Activated CD4-positive, alpha-beta T cell treated with anti-CD3 and anti-CD28 coated beads for 36 hours (primary cell): ENCODE data around the gene NMRAL1. TPM values are rescaled to one million over a fixed set of nuclear protein-coding genes. Genes with fewer than 3 reads are reported as not detected.

Experiments
- ATAC-seq: fragments of 200-7000 bp; cut with Tn5 transposase; one replicate; pipeline ENCODE4 v1.10.0; 2021; ENCODE audit warnings: mild to moderate bottlenecking, moderate library complexity
- CTCF ChIA-PET: fragments of 350-600 bp; sonication (Branson Sonifier 250); formaldehyde crosslinking; loops from one replicate; lab custom pipeline; 2021; ENCODE audit warnings: antibody characterized with exemption; lab: Charles Lee
- POLR2A ChIA-PET: fragments of 350-600 bp; sonication (Branson Sonifier 250); formaldehyde crosslinking; loops from one replicate; lab custom pipeline; 2021; ENCODE audit warnings: antibody characterized with exemption, inconsistent platforms; lab: Charles Lee
- DNase-seq: peaks from one replicate; pipeline ENCODE4 v3.0.0-alpha.2; 2020
- H3K27ac Mint-ChIP-seq: one replicate; pipeline ENCODE4 v1.8.0; 2021; ENCODE audit warnings: mixed read lengths
- H3K27me3 Mint-ChIP-seq: one replicate; pipeline ENCODE4 v1.8.0; 2021; ENCODE audit warnings: mixed read lengths
- H3K36me3 Mint-ChIP-seq: one replicate; pipeline ENCODE4 v1.8.0; 2021; ENCODE audit warnings: low read depth, mixed read lengths
- H3K4me1 Mint-ChIP-seq: one replicate; pipeline ENCODE4 v1.8.0; 2021; ENCODE audit warnings: mixed read lengths
- H3K4me3 Mint-ChIP-seq: one replicate; pipeline ENCODE4 v1.8.0; 2021; ENCODE audit warnings: mild to moderate bottlenecking, moderate library complexity, mixed read lengths
- H3K9me3 Mint-ChIP-seq: one replicate; pipeline ENCODE4 v1.8.0; 2021; ENCODE audit warnings: low read depth, mixed read lengths
- intact Hi-C, 2 experiments: fragments of 100-400 bp; cut with DNase I in 1 of 2; cut with micrococcal nuclease in 1 of 2; formaldehyde crosslinking; loops; one replicate each; pipeline versions ENCODE4 v1.14.2 to v1.15.1; 2022 to 2024; cut with DNase I, micrococcal nuclease
- total RNA-seq, 2 experiments: library from RNA; stranded (reverse); gene quantifications; one replicate each; pipeline ENCODE4 v1.2.3, GENCODE V29; 2021

The NMRAL1 gene
- total RNA-seq, 2 experiments from 2014 or later: 27.1 to 29.5 TPM

DNA sequence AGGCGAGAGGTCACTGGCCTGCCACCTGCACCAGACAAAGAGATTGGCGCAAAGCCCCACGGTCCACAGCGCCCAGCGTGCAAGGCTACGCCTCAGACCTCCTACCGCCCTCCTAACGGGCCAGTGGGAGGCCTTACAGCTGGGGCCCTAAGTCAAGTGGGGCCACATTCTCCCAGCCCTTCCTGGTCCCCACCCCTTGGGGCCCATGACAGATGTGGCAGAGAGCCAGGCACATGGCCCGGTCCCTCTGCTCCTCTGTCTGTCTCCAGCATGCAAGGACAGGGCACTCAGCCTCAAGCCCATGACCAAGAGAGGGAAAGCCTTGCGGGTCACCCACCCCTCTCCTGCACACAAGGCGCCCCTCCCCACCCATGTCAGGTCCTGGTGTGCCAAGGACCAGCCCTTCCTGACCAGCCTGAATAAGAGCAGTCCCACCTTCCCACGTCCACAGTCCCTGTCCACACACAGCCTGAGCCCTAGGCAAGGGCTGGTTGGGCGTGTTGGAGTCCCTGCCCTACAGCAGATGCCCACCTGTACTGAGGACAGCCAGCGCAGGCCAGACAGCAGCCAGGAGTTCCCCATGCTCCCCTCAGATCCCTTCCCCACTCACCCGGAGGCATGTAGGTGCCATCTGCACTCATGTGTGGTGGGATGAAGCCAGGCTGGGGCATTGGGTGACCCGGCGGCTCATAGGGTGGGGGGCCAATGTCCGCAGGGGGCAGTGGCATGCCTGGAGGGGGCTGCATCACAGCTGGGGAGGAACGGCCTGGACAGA is 38.8 kb upstream of the NMRAL1 start:
- H3K27me3 Mint-ChIP-seq: no peaks in the 10 kb centered on the region
- H3K27ac Mint-ChIP-seq: peak overlapping the region; percentile 40
- no peak overlapping the region for H3K4me3 Mint-ChIP-seq
- POLR2A ChIA-PET: no interaction called here
- intact Hi-C loops: no loop called here
- DNase-seq: no peak
- no peaks in the 10 kb centered on the region for H3K9me3 Mint-ChIP-seq
- peaks cover 35% of the 10 kb centered on the region for H3K36me3 Mint-ChIP-seq
- CTCF ChIA-PET: interaction anchor here (0.6 to 3.5 kb wide), 3 partner anchors 7 to 243 kb away, joined by 3 to 19 read pairs (median 11); no protein-coding TSS in a partner anchor
- no peak for ATAC-seq
- peaks cover 39% of the 10 kb centered on the region for H3K4me1 Mint-ChIP-seq

DNA sequence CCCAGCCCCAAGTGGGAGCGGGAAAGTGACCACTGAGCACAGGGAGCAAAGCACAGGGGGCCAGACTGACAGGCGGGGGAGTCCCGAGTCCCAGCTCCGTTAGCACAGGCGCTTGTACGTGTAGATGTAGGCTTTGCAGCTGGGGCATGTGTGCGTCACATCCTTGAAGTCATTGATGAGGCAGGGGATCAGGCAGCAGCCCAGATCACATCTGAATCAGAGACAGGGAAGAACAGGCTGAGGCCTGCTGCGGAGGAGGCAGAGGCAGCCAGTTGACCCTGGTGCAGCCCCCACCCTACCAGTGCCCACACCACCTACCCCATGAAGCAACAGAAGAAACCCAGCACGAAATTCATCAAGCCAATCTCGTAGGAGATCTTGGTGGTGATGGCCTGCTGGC is 38.0 kb upstream of the NMRAL1 start:
- no peak overlapping the region for H3K4me3 Mint-ChIP-seq
- no peaks in the 10 kb centered on the region for H3K9me3 Mint-ChIP-seq
- peaks cover 41% of the 10 kb centered on the region for H3K4me1 Mint-ChIP-seq
- peaks cover 43% of the 10 kb centered on the region for H3K36me3 Mint-ChIP-seq
- POLR2A ChIA-PET: no interaction called here
- H3K27me3 Mint-ChIP-seq: no peaks in the 10 kb centered on the region
- CTCF ChIA-PET: interaction anchor here (1.4 kb wide), 1 partner anchor 49 kb away, joined by 5 read pairs; no protein-coding TSS in a partner anchor
- H3K27ac Mint-ChIP-seq: no peak overlapping the region
- no peak for ATAC-seq
- intact Hi-C loops: no loop called here
- no peak for DNase-seq

DNA sequence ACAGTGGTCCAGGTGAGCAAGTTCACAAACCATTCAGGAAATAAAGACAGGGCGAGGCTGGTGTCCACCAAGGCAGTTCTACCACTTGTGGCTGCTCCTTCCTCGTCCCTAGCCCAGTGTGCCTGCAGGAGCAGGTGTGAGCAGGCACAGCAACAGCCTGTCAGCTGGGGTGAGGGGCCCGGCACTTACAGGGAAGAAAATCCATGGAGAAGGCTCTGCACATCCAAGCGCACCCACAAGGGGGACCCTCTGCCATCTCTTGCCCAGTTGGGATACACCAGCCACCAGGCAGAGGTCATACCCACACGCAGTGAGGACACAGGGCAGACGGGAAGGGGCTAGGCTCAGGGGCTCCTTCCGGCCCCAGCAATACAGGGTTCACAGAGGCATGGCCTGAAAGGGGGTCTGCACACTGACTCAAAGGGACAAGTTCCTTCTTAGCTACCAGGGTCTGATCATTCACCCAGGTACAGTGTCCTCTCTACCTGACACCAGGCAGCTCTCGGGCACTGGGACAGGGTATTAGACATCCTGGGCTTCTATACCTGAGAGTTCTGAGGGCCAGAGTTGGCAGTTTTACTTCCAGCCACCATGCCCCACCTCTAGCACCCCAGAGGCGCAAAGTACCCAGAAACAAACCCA is 37.1 kb upstream of the NMRAL1 start:
- Mint-ChIP-seq H3K27me3 (no peaks in the 10 kb centered on the region), H3K4me1 (peaks cover 41% of the 10 kb centered on the region), H3K27ac (no peak overlapping the region), H3K9me3 (no peaks in the 10 kb centered on the region), H3K36me3 (peaks cover 50% of the 10 kb centered on the region), H3K4me3 (no peak overlapping the region)
- POLR2A ChIA-PET: no interaction called here
- intact Hi-C loops: no loop called here
- CTCF ChIA-PET: interaction anchor here (0.5 to 1.4 kb wide), 3 partner anchors 23 to 95 kb away, joined by 3 to 5 read pairs (median 4); no protein-coding TSS in a partner anchor
- ATAC-seq (peak; percentile 25), DNase-seq (peak; percentile 52)

DNA sequence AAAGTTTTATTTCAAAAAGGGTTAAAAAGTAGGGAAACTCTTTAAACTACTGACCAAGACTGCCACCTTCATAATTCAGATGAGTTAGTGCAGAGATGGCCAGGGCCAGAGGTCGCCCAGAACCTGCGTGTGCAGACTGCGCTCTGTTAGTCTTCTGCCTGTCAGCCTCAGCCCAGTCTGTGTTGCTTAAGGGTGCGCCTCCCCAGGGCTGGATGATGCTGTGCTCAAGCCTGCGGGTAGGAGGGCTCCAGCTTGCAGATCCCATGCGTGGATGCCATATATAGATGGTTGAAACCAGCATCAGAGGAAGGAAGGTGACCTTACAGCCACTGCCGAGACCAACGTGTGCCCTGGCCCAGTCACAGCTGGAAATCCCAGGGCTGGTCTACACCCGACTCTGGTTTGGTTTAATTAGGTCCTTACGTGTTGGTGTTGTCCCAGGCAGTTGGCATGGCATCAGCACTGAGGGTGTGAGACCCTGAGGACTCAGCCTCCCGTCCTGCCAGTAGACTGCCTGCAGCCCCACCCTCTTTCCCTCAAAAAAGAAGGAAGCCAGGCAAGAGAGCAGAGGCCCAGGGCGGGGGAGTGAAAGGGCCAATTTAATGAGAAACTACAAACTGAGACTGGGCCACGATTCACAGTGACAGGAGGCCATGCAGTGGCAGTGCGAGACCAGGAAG is 36.5 kb upstream of the NMRAL1 start:
- ChIA-PET CTCF (interaction anchor here (0.6 to 1.5 kb wide), 4 partner anchors 10 to 74 kb away, joined by 3 to 10 read pairs (median 6); no protein-coding TSS in a partner anchor), POLR2A (no interaction called here)
- ATAC-seq (no peak), DNase-seq (no peak)
- Mint-ChIP-seq H3K4me1 (peaks cover 44% of the 10 kb centered on the region), H3K36me3 (peaks cover 56% of the 10 kb centered on the region), H3K27ac (no peak overlapping the region), H3K4me3 (no peak overlapping the region), H3K27me3 (no peaks in the 10 kb centered on the region), H3K9me3 (no peaks in the 10 kb centered on the region)
- intact Hi-C loops: no loop called here

DNA sequence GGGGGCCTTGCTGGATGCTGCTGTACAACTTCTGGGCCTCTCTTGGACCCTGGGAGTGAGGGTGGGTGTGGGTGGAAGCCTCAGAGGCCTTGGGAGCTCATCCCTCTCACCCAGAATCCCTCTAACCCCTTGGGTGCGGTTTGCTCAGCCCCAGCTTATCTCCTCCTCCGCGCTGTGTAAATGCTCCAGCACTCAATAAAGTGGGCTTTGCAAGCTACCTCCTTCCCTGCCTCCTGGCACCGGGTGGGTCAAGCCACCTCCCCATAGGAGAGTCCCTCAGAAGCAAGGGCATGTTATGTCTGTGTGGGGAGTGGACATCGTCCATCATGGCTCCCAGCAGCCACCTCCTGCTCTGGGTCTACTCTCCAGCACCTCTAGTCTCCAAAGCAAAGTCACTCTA is 35.7 kb upstream of the NMRAL1 start:
- ChIA-PET POLR2A (interaction anchor here (0.7 kb wide), 1 partner anchor 292 kb away, joined by 3 read pairs; the partner anchor contains the start of gene ROGDI), CTCF (interaction anchor here (0.6 to 1.5 kb wide), 4 partner anchors 10 to 207 kb away, joined by 3 to 10 read pairs (median 6); no protein-coding TSS in a partner anchor)
- no peaks in the 10 kb centered on the region for H3K9me3 Mint-ChIP-seq
- H3K4me3 Mint-ChIP-seq: no peak overlapping the region
- ATAC-seq (no peak), DNase-seq (no peak)
- peaks cover 44% of the 10 kb centered on the region for H3K4me1 Mint-ChIP-seq
- peak overlapping the region; percentile 70 for H3K27ac Mint-ChIP-seq
- H3K36me3 Mint-ChIP-seq: peaks cover 56% of the 10 kb centered on the region
- intact Hi-C loops: no loop called here
- no peaks in the 10 kb centered on the region for H3K27me3 Mint-ChIP-seq

DNA sequence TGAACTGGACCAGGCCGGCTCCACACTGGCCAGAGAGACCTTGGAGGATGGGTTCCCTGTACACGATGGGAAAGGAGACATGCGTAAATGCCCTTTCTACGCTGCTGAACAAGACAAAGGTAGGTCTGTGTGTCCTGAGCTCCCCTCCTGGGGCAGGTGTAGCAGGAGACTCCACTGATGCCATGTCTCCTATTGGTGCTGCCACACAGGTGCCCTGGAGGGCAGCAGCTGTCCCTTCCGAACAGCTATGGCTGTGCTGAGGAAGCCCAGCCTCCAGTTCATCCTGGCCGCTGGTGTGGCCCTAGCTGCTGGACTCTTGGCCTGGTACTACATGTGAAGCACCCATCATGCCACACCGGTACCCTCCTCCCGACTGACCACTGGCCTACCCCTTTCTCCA is 35.0 kb upstream of the NMRAL1 start:
- Mint-ChIP-seq H3K27me3 (no peaks in the 10 kb centered on the region), H3K27ac (no peak overlapping the region), H3K9me3 (no peaks in the 10 kb centered on the region), H3K4me1 (peaks cover 42% of the 10 kb centered on the region), H3K4me3 (no peak overlapping the region), H3K36me3 (peaks cover 56% of the 10 kb centered on the region)
- ATAC-seq (no peak), DNase-seq (no peak)
- ChIA-PET CTCF (interaction anchor here (0.6 to 6.0 kb wide), 6 partner anchors 9 to 208 kb away, joined by 3 to 77 read pairs (median 7); partner anchors contain the start of gene MGRN1), POLR2A (interaction anchor here (0.7 to 1.3 kb wide), 2 partner anchors 9 to 293 kb away, joined by 3 to 7 read pairs; partner anchors contain the start of gene ROGDI)
- intact Hi-C loops: loop anchor here in 1 of 2 experiments (5.0 kb wide), 1 partner anchor 448 kb away; the partner anchor contains the start of gene SEC14L5

DNA sequence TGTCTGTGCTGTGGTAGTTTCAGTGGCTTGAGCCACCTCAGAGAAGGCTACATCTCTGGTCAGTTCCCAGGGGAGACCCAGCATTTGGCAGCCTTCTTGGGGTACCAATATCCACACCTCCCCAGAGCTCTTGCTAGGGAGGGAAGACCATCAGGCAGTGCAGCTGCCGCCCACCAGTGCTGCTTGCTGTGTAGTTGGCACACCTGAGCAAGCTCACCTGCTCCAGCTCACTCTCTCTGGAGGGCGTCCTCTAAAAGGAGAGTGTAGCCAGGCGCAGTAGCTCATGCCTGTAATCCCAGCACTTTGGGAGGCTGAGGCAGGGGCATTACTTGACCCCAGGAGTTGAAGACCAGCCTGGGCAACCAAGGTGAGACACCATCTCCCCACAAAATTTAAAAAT is 34.4 kb upstream of the NMRAL1 start:
- Mint-ChIP-seq H3K27ac (no peak overlapping the region), H3K9me3 (no peaks in the 10 kb centered on the region), H3K4me1 (peaks cover 39% of the 10 kb centered on the region), H3K4me3 (no peak overlapping the region), H3K36me3 (peaks cover 56% of the 10 kb centered on the region), H3K27me3 (no peaks in the 10 kb centered on the region)
- ATAC-seq (no peak), DNase-seq (no peak)
- intact Hi-C loops: loop anchor here in 1 of 2 experiments (5.0 kb wide), 1 partner anchor 448 kb away; the partner anchor contains the start of gene SEC14L5
- ChIA-PET POLR2A (interaction anchor here (1.3 kb wide), 1 partner anchor 9 kb away, joined by 7 read pairs; no protein-coding TSS in a partner anchor), CTCF (interaction anchor here (0.6 to 6.0 kb wide), 7 partner anchors 10 to 116 kb away, joined by 3 to 77 read pairs (median 6); partner anchors contain the start of gene MGRN1)

DNA sequence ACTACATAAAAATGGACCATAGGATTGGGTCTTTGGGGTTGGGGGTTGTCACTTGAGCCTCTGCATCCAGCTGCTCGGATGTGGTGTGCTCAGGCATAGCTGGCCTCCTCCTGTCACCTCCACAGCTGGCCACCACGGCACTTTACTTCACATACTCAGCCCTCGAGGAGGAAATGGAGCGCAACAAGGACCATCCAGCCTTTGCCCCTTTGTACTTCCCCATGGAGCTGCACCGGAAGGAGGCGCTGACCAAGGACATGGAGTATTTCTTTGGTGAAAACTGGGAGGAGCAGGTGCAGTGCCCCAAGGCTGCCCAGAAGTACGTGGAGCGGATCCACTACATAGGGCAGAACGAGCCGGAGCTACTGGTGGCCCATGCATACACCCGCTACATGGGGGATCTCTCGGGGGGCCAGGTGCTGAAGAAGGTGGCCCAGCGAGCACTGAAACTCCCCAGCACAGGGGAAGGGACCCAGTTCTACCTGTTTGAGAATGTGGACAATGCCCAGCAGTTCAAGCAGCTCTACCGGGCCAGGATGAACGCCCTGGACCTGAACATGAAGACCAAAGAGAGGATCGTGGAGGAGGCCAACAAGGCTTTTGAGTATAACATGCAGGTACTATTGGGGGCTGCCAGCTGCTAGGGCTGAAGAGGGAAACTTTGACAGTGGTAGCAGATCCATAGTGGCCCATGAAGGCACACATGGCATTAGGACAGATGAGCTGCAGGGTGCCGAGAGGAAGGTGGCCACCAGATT is 33.3 kb upstream of the NMRAL1 start:
- intact Hi-C loops: loop anchor here in 1 of 2 experiments (5.0 kb wide), 1 partner anchor 450 kb away; the partner anchor contains the start of gene SEC14L5
- H3K4me1 Mint-ChIP-seq: peaks cover 41% of the 10 kb centered on the region
- DNase-seq (no peak), ATAC-seq (no peak)
- no peaks in the 10 kb centered on the region for H3K9me3 Mint-ChIP-seq
- H3K27ac Mint-ChIP-seq: no peak overlapping the region
- H3K36me3 Mint-ChIP-seq: peaks cover 52% of the 10 kb centered on the region
- H3K27me3 Mint-ChIP-seq: no peaks in the 10 kb centered on the region
- POLR2A ChIA-PET: interaction anchor here (0.6 to 1.3 kb wide), 4 partner anchors 8 to 138 kb away, joined by 3 to 7 read pairs (median 4); no protein-coding TSS in a partner anchor
- CTCF ChIA-PET: interaction anchor here (0.6 to 6.0 kb wide), 19 partner anchors 9 to 117 kb away, joined by 3 to 77 read pairs (median 6); partner anchors contain the start of genes CDIP1, HMOX2 and MGRN1
- H3K4me3 Mint-ChIP-seq: no peak overlapping the region

DNA sequence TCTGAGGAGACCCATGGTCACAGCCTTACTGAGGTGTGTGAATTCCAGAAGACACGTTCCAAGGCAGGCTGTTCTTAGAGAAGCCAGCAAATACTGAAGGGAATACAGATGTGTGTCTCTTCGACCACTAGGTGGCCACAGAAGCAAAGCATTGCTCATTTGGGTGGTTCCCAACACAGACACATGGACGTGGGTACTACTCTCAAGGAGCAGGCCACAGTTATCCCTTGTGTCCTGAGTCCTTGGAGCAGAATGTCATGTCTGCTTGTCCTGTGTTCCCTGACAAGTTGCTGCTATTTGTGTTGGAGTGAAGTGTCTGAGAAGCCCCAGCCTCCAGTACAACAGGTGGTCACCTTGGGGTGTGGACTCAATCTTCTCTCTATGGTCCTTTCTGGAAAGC is 32.0 kb upstream of the NMRAL1 start:
- peak; percentile 75 for DNase-seq
- no peak overlapping the region for H3K4me3 Mint-ChIP-seq
- H3K27ac Mint-ChIP-seq: peak overlapping the region; percentile 81
- ChIA-PET POLR2A (no interaction called here), CTCF (interaction anchor here (0.7 to 6.0 kb wide), 26 partner anchors 9 to 181 kb away, joined by 3 to 77 read pairs (median 6); partner anchors contain the start of genes C16orf96, CDIP1, HMOX2 and MGRN1)
- H3K4me1 Mint-ChIP-seq: peaks cover 48% of the 10 kb centered on the region
- intact Hi-C loops: loop anchor here (1.0 to 5.0 kb wide), 4 partner anchors 42 to 451 kb away; partner anchors contain the start of genes MGRN1 (in 1 of the 2) and SEC14L5 (in 1 of the 2)
- ATAC-seq: peak; percentile 72
- H3K36me3 Mint-ChIP-seq: peaks cover 45% of the 10 kb centered on the region
- no peaks in the 10 kb centered on the region for H3K9me3 Mint-ChIP-seq
- no peaks in the 10 kb centered on the region for H3K27me3 Mint-ChIP-seq
